HG02588 (cell line): Measurements from ENCODE around the gene EEF1AKMT2.
A peak's percentile ranks its signal among the peaks of the same experiment; 100 is the strongest.

Experiments used
- ATAC-seq: cut with Tn5 transposase; IDR thresholded peaks from one replicate; pipeline ENCODE4 v1.9.1; 2021; ENCODE audit warnings: mild to moderate bottlenecking, moderate library complexity; ENCODE audit not compliant: unreplicated experiment

The EEF1AKMT2 gene

DNA sequence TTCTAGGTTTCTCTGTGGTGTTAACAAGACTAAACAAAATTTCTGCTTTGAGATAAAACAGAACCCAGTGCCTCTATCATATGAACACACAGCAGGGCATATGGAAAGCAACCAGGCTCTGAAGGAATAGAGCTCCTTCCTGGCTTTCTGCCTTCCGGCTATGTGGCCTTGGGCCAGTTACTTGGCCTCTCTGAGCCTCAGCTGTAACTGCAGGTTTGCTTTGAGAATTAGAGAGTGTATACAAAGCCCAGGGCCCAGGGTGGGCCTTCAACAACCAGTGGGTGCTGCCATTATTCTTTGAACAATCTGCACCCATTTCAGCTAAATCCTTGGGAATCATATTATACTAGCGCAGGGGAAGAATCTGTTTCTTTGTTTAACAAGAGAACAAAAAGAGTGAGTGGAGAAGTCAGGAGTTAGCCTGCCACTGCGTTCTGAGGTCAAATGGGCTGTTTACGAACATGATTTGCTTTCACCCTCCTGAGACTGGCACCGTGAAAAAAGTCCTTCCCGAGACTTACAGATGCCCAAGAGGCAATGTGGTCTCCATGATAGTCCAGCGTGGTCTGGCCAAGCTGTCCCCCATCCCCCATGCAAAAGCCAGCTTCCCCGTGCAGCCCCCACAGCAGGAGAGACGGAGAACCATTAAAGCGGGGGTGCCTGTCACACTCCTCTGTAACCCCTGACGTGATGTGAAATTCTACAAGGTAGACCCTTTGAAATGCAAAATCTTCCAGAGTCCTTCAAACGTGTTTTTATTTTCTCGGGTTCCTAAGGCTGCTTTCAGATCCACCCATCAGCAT lies 52.4 kb downstream of the EEF1AKMT2 start:
- ATAC-seq: no peak

DNA sequence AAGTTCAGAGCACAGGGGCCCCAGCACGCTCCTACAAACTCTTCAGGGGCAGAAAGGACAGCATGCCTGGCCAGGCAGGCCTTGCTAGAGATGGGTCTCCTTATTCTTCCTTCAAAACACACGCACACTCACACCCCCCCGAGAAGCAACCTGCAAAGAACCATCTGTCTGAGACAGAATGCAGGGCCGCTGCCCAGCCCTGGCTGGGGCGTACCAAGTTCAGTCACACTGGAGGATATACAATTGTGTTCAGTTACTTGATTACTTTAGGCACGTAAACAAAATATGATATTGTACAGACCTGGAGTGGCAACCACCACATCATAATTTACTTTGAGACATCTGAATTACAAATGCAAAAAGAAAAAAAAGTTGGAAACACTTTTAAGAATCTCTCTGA lies 53.2 kb downstream of the EEF1AKMT2 start:
- no peak for ATAC-seq

DNA sequence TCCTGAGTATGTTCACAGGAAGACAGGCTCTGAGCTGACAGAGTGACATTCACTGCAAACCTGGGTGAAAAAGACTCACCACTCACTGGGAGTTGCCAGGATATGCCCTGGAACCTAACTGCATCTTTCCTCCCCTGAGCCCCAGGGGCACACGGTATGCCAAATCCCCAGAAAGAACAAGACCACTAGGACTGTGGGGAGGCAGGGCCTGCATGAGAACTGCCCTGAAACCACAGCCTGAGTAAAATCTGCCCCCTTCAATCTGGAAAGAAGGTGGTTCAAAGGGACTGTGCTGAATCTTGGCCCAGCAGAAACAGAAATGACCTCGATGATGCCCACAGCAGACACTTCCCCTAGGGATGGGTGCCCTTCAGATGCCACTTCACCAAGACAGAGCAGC lies 54.0 kb downstream of the EEF1AKMT2 start:
- no peak for ATAC-seq

DNA sequence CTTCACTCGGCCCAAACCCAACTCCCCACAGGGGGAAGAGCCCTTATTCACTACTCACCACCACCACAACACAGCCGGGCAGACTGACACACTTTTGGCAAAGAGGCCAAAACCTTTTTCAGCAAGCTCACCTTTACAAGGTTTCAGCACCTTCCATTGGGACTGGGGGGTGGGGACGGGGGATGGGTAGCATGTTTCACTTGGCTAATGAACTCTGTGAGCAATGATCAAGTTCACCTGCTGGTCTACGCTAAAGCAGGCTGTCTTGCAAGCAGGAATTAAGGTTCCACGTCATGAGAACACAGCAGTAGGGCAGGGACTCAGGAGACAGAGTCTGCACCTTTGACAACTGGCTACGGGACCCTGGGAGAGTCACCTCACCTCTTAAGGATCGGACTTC lies 54.5 kb downstream of the EEF1AKMT2 start:
- no peak for ATAC-seq

DNA sequence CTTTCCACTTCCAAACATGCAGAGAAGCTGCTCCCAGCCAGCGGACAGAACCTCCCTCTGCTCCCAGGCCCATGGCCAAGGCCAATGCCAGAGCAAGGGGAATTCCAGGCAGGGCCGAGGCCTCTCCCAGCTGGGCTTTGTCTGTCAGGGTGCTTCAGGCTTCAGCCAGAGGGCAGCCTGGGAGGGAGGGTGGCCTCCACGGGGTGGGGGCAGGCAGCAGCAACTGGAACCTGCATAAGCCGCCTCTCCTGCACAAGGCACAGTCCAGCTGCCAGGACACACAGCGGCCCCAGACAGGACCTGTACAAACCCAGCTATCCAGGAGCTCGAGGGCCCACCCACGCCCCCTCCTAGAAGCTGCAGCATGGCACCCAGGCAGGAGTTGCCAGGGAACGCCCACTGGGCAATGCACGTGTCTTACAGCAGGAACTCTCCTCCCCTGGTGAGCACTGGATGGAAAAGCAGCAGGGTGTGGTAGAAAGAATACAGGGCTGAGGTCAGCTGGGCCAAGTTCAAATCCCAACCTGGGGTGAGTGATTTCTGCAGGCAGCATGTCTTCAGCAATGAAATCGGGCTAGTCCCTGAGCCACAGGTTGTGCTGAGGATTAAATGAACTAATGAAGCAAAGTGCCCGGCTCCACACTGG lies 55.1 kb downstream of the EEF1AKMT2 start:
- ATAC-seq: no peak

DNA sequence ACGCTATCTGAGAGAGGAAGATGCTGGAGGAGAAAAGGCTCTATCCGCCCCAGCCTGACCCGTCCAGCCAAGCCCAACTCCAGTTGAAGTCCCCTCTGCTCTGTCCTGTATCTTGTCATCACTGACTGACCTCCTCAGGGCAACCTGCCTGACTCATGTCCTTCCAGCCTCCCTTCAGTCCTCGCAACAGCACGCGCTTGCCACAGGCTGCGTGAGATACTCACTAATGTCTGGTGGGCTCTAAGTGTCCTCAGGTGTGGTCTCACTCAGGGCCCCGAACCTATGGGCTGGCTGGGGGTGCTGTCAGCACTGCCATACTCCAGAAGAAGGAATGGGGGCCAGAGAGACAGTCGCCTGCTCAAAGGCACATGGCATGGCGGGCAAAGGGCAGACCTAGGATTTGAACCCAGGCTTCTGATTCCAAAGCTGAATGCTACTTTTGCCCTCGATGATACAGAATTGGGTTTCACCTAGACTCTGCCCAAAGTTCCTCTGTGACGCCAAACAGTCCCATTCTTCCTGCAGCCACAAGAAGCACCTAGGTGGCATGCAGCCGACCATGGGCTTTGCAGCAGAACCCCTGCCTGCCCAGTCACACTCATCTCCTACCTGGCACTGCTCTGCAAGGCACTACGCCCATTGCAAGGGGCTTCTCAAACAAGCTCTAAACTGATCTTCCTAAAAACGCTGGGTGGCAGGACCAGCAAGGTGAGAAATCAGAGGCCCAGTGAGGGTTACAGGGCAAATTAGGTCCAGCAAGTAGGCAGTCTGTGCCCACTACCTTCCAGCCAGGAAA lies 56.0 kb downstream of the EEF1AKMT2 start:
- no peak for ATAC-seq

DNA sequence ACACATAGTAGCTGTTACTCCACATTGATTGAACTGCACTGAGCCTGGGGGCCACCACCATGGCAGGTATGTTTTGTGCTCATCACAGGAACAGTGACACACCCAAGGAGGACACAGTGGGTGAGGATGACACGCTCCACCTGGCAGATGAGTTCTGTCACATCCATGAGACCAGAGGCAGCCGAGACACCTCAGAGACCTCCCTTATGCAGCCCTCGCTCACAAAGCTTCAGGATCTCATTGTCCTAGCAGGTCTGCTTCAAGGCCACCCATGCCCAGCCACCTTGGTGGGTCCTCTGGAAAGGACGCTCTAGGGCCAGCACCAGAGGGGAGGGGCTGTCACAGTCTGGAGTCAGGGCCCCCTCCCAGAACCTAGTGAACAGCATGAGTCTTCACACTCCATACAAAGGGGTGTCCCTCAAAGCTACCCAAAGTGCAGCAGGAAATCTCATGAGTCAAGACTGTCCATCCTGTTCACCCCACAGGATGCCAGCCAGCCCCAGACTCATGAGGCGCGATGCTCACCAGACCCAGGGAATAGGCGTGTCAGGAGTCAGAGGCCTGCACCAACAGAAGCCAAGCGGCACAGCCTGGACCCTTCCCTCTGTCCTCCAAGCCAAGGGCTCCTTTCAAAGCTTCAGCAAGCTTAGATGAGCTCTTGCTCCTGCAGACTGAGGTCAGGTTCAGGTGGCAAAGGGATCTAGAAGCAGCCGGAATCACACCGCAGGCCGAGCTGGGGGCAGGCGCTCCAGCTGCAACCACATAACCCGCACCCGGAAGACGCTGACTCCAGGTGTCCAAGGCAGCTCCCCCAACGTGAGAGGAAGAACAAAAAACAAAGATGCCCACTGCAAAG lies 57.1 kb downstream of the EEF1AKMT2 start:
- ATAC-seq: no peak

DNA sequence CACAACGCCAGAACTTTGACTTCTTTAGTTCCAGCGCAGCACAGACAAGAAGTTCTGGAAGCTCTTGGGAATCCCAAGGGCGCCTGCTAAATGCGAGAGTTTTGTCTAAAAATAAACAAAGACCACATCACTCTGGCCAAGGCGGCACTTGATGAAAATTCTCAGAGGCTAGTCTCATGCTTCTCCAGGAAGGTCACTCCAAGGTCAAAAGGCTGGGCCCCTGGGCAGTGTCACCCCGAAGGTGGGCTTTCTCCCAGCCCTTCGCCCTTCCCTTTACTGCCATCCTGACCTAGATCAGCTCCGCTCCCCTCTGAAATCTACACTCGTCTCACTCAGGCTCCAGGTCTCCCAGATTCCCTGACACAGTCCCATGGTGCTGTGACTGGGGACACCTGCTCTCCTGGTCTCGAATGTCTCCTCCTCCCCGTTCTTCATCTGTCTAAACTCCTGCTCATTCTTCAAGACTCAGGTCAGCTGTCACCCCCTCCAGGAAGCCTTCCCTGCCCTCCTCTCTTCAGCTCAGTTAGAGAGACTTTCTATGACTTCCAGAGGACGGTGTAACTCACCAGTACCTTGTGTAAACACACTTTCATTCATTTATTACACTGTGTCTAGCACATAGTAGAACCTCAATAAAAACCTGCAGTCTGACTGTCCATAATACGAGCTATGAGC lies 58.0 kb downstream of the EEF1AKMT2 start:
- no peak for ATAC-seq

DNA sequence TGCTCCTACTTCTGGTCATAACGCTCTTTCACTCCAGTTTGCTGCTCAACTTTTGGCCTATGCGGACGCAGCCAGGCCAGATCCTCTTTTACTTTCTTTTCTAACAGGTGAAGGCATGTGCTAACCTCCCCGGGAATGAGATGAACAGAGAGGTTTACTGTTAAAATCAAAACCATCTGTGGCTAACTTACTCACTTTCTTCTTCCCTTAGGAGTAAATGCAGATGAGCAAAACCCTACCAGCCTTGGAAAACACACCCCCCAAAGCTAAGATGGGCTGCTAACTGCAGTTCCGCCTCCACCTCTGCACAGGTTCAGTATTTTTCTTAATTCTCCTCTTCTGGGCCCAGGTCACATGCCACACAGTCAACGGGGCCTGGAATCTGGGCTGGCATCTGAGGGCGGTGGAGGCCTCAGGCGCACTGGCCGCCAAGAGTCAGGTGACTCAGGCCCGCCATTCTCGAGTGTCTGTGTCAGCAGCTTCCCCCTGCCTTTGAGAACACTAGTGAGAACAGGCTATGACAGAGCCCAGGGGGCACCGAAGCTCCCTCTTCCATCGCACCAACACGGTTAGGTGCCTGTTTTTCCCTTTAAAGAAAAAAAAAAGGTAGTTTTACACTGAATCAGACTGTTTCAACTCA lies 58.6 kb downstream of the EEF1AKMT2 start:
- peak; percentile 62 for ATAC-seq

DNA sequence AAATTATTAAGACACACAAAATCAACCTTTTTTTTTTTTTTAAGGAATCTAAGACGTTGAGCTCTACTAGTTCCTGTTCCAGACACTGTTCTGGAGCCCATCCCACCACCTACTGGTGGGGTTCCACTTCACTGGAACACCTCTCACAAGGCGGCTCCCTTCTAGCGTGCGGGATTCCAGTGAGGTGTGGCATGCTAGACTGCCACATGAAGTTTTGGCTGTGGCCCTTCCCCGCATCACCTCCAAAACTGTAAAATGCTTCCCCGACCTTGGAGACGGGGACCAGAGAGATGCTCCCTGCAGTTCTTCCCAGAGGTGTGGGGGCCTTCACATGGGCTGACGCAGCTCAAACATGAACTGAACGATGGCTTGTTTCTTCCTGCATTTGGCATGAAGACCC lies 60.1 kb downstream of the EEF1AKMT2 start:
- no peak for ATAC-seq

DNA sequence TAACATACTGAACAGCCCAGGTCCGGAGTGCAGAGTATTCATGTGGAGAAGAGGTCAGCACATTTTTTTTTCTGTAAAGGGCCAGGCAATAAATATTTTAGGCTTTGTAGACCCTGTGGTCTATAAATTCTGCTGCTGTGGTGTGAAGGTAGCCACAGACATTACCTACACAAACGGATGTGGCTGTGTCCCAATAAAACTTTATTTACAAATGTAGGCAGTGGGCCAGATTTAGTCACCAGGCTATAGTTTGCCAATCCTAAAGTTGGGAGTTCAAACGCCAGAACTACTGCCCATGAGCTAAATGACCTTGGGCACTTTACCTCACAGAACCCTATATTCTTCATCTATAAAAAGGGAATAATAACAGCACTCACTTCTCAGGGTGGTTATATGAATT lies 60.9 kb downstream of the EEF1AKMT2 start:
- ATAC-seq: no peak

DNA sequence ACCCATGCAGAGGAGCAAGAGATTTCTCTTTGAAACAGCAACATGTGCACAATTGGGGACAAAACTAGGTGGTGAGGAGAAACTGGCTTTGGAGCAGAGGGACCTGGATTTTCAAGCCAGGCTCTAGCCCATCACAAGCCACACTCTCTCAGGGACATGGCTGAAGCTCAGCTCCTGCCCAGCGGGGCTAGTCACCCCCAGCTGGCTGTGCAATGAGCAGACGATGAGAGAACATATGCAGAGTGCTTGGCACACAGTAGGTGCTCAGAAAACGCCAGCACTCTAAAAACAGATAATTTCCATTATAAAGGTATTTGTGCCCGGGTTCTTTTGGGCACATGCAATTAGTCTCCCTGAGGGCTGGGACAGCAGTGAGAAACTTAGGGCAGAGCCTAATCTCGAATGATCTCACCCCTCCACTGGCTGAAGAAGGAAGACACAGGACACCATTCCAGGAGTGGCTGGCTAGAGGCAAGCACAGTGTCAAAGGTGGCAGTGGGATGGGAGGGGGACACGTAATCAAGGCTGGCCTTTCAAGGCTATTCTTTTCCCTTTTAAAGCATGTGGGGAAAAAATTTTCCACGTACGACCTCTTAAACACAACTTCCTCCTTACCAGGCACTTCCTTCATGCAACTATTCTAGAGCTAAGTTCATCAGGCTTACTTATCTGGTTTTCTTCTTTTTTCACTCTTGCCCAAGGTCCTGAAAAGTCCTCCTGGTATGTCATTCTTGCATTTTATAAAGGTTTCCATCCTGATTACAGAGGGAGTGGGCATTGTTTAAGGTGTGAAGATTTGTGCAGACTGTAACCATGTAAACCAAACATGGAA lies 62.6 kb downstream of the EEF1AKMT2 start:
- ATAC-seq: no peak

DNA sequence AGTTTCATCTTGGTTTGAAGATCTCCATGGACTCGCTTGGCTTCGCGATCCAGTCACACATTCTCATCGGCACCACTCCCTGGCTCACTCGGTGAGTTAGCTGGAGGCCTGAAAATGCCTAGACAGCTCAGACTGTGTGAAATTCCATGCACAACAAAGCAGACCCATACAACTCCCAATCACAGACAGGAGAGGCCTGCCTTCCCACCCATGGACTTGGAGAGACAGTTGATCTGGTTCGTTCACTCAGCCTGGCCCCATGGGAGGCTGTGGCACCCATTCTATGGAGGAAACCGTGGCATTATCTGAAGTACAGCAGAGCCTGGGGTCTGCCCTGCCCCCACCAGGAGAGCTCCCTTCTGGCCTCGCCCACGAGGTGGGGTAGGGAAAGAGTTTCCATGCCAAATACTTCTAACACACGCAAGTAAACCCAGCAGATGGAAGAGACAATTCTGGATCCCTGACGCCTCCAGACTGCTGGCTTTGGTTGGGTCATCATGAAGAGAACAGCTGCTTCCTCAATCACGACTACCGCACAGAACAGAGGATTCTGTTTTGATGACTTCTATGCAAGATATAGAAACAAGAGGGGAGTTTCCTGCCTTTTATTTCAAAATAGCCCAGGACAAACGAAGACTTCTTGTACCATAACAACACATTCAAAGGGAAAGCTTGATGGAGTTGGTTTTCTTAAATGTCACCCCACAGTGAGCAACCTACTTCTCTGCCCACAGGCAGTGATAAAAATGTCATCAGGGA lies 63.4 kb downstream of the EEF1AKMT2 start:
- no peak for ATAC-seq

DNA sequence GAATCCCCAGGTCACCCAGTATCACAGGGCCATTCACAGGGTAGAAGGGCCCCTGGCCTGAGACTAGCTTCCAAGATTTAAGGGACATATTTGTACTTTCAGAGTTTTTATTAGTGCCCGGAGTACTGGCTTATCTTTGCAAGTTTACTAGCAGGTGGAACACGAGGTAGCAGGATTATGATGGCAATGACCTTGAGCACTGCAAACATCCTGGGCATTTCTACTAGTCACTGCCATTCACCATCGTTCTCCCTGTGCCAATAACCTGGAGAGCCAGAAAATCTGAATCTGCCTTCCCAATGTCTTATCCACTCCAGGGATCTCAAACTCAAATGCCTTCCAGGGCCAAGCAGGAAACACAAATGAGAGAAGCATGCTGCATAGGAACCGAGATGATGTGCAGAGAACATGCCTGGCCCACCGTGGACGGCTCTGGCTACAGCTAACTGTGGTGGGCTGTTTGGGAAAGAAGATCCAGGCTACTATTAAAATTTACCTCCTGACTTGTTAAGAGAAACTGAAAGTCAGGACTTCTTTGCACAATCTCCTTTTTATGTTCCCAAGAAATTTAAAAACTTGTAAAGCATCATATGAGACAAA lies 64.2 kb downstream of the EEF1AKMT2 start:
- ATAC-seq: no peak

DNA sequence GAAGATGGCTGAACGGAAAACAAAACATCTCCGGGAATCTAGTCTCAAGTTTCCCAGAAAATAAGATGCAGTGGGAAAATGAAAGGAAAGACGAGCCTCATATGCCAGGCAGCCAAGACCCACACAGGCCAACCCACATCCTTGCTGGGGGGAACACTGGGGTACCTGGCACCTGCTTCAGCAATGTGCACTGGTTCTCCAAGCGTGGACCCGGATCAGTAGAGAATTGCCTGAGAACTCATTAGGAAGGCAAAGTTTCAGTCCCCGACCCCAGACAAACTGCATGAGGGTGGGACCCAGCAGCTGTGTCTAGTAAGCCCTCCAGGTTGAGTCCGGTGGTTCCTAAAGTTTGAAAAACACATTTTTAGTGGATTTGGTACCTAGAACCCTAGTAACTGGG lies 65.9 kb downstream of the EEF1AKMT2 start:
- ATAC-seq: no peak

DNA sequence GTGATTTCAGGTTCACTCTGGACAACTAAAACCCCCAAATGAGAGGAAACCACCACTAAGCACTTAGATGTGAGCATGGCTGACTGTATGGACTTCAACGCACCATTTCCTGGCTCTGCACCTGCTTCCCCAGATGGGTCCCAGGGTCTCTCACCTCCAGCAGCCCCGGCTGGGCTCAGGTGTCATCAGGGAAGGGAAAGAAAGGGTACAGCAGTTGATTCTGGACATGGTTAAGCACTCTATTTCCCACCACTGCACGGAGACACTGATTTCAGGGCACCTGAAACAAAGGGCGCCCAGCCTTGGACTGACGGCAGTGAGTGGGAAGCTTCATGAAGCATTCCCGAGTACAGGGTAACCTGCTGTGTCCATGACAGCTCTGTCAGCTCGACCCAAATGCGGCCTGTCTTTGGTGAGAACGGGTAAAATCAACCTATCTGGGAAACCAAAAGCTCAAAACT lies 66.5 kb downstream of the EEF1AKMT2 start:
- no peak for ATAC-seq

DNA sequence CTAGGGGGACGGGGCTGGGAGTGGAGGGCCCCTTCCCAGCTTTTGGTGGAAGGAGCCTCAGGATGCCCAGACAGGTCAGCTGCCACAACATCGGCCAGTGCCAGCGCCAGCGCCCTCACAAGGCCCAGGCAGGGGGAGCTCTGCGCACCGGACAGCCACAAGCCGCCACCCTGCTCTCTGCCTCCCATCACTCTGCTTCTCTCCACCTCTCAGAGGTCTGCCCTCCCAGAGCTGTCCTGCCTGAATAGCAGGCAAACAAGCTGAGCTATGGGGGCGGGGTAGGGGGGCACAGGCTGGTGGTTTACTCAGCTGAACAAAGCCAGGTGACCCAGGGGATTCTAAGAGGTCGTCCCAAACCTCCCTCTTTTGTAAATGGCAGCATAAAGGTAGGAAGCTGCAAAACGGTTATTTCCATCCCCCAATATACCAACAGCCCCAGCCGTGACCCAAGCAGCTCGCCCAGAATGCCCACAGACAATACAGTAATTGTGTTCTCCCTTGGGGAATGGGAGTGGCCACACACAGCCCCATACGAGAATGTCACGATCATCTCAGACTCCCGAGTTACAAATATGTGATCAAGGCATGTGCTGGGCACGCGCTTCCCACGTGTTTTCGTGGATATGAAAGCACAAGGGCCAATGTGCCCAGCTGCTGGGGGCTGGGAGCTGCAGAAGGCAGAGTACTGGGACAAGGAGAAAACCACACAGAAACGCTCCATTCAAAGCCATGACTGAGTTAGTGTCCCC lies 67.2 kb downstream of the EEF1AKMT2 start:
- no peak for ATAC-seq
